Endothelial cell of umbilical vein (primary cell): ENCODE data around the gene PRH1. TPM values are rescaled to one million over a fixed set of nuclear protein-coding genes. Genes with fewer than 3 reads are reported as not detected.

Experiments
- BruUV-seq: library from RNA; stranded (reverse); fragments of 400-500 nt; replicated peaks from 2 replicates; lab custom pipeline; 2021; lab: Mats Ljungman, UMichigan
- CTCF ChIA-PET: fragments of 300-600, 350-600 bp; sonication (Branson Sonifier 250); formaldehyde crosslinking; loops from one replicate; lab custom pipeline; 2021; ENCODE audit warnings: antibody characterized with exemption, inconsistent platforms; lab: Charles Lee
- POLR2A ChIA-PET: fragments of 300-600, 350-600 bp; sonication (Branson Sonifier 250); formaldehyde crosslinking; loops from one replicate; lab custom pipeline; 2021; ENCODE audit warnings: antibody characterized with exemption, inconsistent platforms; lab: Charles Lee
- DNase-seq: peaks from one replicate; pipeline ENCODE4 v3.0.0-alpha.2; 2011; ENCODE audit warnings: low read depth, low spot score
- FAIRE-seq: peaks from 2 replicates; lab custom pipeline; 2011; peaks lifted over from hg19 to GRCh38; lab: Jason Lieb, UNC
- H2AFZ ChIP-seq: 2 replicates; pipeline ENCODE4 v1.6.0; 2012; ENCODE audit warnings: low read depth, low read length, control low read depth, inconsistent platforms
- H3K27ac ChIP-seq: 2 replicates; pipeline ENCODE4 v1.5.1; 2011; ENCODE audit warnings: low read depth, mild to moderate bottlenecking, control low read depth, low read length, moderate library complexity; ENCODE audit not compliant: insufficient read depth
- H3K27me3 ChIP-seq, 2 experiments: 2 replicates each; pipeline versions ENCODE4 v1.6.0 to v1.6.1; 2011; ENCODE audit warnings: low read length in 2 of 2, mixed read lengths in 1 of 2; ENCODE audit not compliant: control insufficient read depth in 2 of 2, insufficient read depth in 2 of 2
- H3K36me3 ChIP-seq, 2 experiments: 2 replicates in 1 of 2; 3 replicates in 1 of 2; pipeline ENCODE4 v1.5.1; 2011; ENCODE audit warnings: low read length in 2 of 2, mild to moderate bottlenecking in 1 of 2, moderate library complexity in 1 of 2; ENCODE audit not compliant: control insufficient read depth in 2 of 2, insufficient read depth in 2 of 2; ENCODE audit errors: extremely low read depth in 1 of 2
- H3K4me1 ChIP-seq: 3 replicates; pipeline ENCODE4 v1.5.1; 2011; ENCODE audit warnings: mild to moderate bottlenecking, low read length; ENCODE audit not compliant: control insufficient read depth, insufficient read depth; ENCODE audit errors: extremely low read depth
- H3K4me2 ChIP-seq: 2 replicates; pipeline ENCODE4 v1.6.1; 2011; ENCODE audit warnings: low read length, control low read depth, mixed read lengths; ENCODE audit not compliant: insufficient read depth
- H3K4me3 ChIP-seq, 3 experiments: fragments of 200-600 bp in 1 of 3; sonication (generic), shearing (Covaris generic) in 1 of 3; replicated peaks in 1 of 3; 2 replicates each; pipeline ENCODE4 v1.5.1; 2011 to 2016; ENCODE audit warnings: control low read depth in 3 of 3, low read length in 3 of 3, mild to moderate bottlenecking in 2 of 3, inconsistent platforms in 1 of 3, low read depth in 1 of 3, moderate library complexity in 1 of 3; ENCODE audit not compliant: insufficient read depth in 1 of 3
- H3K79me2 ChIP-seq: 2 replicates; pipeline ENCODE4 v1.6.0; 2012; ENCODE audit warnings: low read length, inconsistent platforms; ENCODE audit not compliant: control insufficient read depth, insufficient read depth
- H3K9ac ChIP-seq: replicated peaks from 2 replicates; pipeline ENCODE3; 2011; ENCODE audit warnings: low read length, control low read depth; ENCODE audit not compliant: insufficient read depth; ENCODE audit errors: extremely low read depth
- H3K9me1 ChIP-seq: replicated peaks from 3 replicates; pipeline ENCODE4 v1.6.0; 2011; ENCODE audit warnings: mild to moderate bottlenecking, low read length; ENCODE audit not compliant: control insufficient read depth, insufficient read depth; ENCODE audit errors: extremely low read depth
- H3K9me3 ChIP-seq: replicated peaks from 2 replicates; pipeline ENCODE4 v1.5.1; 2012; ENCODE audit warnings: low read length, inconsistent platforms; ENCODE audit not compliant: control insufficient read depth, insufficient read depth
- H4K20me1 ChIP-seq: replicated peaks from 2 replicates; pipeline ENCODE3; 2011; ENCODE audit warnings: mild to moderate bottlenecking, low read length; ENCODE audit not compliant: control insufficient read depth, insufficient read depth; ENCODE audit errors: extremely low read depth
- EZH2 ChIP-seq: IDR thresholded peaks from 2 replicates; pipeline ENCODE4 v1.6.1; 2012; ENCODE audit warnings: borderline replicate concordance, low read depth, mild to moderate bottlenecking, moderate library complexity, low read length, inconsistent platforms; ENCODE audit not compliant: severe bottlenecking
- FOS ChIP-seq: IDR thresholded peaks from 2 replicates; pipeline ENCODE4 v1.6.1; 2011; ENCODE audit warnings: mild to moderate bottlenecking, low read length, moderate library complexity, borderline replicate concordance; ENCODE audit not compliant: insufficient read depth
- GATA2 ChIP-seq: IDR thresholded peaks from 2 replicates; pipeline ENCODE4 v1.7.0; 2011; ENCODE audit warnings: low read depth, mild to moderate bottlenecking, moderate library complexity, mixed read lengths, low read length; ENCODE audit not compliant: insufficient read length, insufficient read depth
- JUN ChIP-seq: IDR thresholded peaks from 2 replicates; pipeline ENCODE4 v1.6.1; 2011; ENCODE audit warnings: borderline replicate concordance, low read depth; ENCODE audit not compliant: insufficient read length, insufficient read depth
- MYC ChIP-seq: IDR thresholded peaks from one replicate; pipeline ENCODE4 v1.6.1; 2011; ENCODE audit warnings: mild to moderate bottlenecking, low read depth, low read length
- POLR2A ChIP-seq: IDR thresholded peaks from 2 replicates; pipeline ENCODE4 v1.6.1; 2012; ENCODE audit warnings: low read depth, mild to moderate bottlenecking, control low read depth, low read length
- POLR2AphosphoS5 ChIP-seq: IDR thresholded peaks from 2 replicates; pipeline ENCODE4 v1.6.1; 2012; ENCODE audit warnings: low read depth, mild to moderate bottlenecking, control low read depth, low read length, moderate library complexity; ENCODE audit not compliant: insufficient read depth
- dilution Hi-C: fragments of 300-500 bp; cut with MboI; formaldehyde crosslinking; loops from one replicate; pipeline ENCODE4 v1.15.0; 2019; ENCODE audit warnings: low sequenced_read_pairs; ENCODE audit not compliant: extremely low pct_ligation_motif_present
- intact Hi-C: fragments of 100-400 bp; cut with micrococcal nuclease; formaldehyde crosslinking; loops from one replicate; pipeline ENCODE4 v1.10.0; 2022
- polyA plus RNA-seq, 4 experiments: library from polyadenylated mRNA; depleted of rRNA in 3 of 4; stranded (reverse) in 3 of 4; unstranded in 1 of 4; fragments of >200 nt; gene quantifications; 2 replicates each; pipeline versions ENCODE4 v1.2.1 to v1.2.3, GENCODE V29; 2011 to 2012; ENCODE audit warnings: missing spikeins in 1 of 4
- total RNA-seq: library from RNA; stranded (reverse); gene quantifications from 2 replicates; pipeline ENCODE4 v1.2.3, GENCODE V29; 2021
- TF ChIP-seq, protein P1 (sequence below), 2 donors: IDR thresholded peaks; 1 replicate in 1 of 2; 2 replicates in 1 of 2; pipeline ENCODE4 v1.5.1; 2011; ENCODE audit warnings: low read length in 2 of 2, mild to moderate bottlenecking in 2 of 2, moderate library complexity in 2 of 2, control low read depth in 1 of 2, inconsistent platforms in 1 of 2, low read depth in 1 of 2; ENCODE audit not compliant: insufficient read depth in 1 of 2; ENCODE audit errors: extremely low read depth in 1 of 2
- TF ChIP-seq, protein P2 (sequence below): IDR thresholded peaks from 2 replicates; pipeline ENCODE4 v1.6.1; 2011; ENCODE audit not compliant: insufficient read depth, insufficient read length

PRH1 gene
- total and polyA plus RNA-seq, 2 donors (not counting 3 experiments of a cell fraction or from before 2014, with no cell fraction given), result 2.3 to 16.2 TPM

DNA sequence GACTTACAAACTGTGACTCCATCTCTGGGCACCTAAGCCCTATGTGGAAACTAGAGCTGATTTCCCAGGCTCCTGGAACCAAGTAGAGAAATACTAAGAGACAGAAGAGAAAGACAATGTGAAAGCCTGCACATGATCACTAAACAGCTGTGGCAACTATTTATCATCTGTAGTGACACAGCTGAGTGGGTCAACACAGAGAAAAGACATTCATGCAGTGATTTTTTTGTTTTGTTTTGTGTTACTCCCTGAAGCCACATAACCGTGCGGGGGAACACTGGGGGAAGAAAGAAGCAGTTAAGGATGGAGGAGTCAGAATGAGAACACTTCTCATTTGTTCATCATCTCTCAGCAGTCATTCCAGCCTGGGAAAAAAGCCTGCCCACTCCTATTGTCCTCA lies 36.3 kb downstream of the PRH1 start:
- Histone ChIP-seq H3K36me3 (no peaks in the 10 kb centered on the region), H2AFZ (no peak overlapping the region), H3K4me3 (no peak overlapping the region), H4K20me1 (no peaks in the 10 kb centered on the region), H3K9me1 (no peaks in the 10 kb centered on the region), H3K27ac (no peak overlapping the region), H3K79me2 (no peaks in the 10 kb centered on the region), H3K4me1 (no peaks in the 10 kb centered on the region), H3K4me2 (no peak overlapping the region), H3K27me3 (no peaks in the 10 kb centered on the region), H3K9me3 (no peaks in the 10 kb centered on the region), H3K9ac (no peak overlapping the region)
- no TSS peak for BruUV-seq
- POLR2A ChIA-PET, result no interaction called here
- CTCF ChIA-PET, result no interaction called here
- FAIRE-seq (no peak), DNase-seq (no peak)
- dilution Hi-C loops, result no loop called here
- TF ChIP-seq FOS, result no peak
- intact Hi-C loops, result no loop called here

DNA sequence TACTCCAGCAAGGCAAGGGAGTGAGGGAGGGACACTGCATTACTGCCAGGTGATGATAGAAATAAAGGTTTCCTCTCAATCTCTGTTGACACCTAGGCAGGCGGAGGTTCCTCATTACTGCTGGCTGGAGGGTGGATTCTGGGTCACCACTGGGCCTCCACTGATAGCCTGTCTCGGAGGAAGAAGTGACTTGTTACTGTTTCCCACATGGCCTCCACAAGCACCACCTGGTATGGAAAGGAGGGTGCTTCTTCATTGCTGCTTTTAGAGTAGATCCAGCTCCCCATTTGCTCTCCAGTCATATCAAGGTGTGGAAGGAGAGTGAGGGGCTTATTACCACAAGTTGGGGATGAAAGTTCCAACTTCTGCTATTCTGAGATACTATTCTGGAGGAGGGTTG lies 41.2 kb downstream of the PRH1 start:
- no peak overlapping the region for H2AFZ ChIP-seq
- no peaks in the 10 kb centered on the region for H3K4me1 ChIP-seq
- TF ChIP-seq, protein P1, sequence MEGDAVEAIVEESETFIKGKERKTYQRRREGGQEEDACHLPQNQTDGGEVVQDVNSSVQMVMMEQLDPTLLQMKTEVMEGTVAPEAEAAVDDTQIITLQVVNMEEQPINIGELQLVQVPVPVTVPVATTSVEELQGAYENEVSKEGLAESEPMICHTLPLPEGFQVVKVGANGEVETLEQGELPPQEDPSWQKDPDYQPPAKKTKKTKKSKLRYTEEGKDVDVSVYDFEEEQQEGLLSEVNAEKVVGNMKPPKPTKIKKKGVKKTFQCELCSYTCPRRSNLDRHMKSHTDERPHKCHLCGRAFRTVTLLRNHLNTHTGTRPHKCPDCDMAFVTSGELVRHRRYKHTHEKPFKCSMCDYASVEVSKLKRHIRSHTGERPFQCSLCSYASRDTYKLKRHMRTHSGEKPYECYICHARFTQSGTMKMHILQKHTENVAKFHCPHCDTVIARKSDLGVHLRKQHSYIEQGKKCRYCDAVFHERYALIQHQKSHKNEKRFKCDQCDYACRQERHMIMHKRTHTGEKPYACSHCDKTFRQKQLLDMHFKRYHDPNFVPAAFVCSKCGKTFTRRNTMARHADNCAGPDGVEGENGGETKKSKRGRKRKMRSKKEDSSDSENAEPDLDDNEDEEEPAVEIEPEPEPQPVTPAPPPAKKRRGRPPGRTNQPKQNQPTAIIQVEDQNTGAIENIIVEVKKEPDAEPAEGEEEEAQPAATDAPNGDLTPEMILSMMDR (IDR thresholded peaks at IDR 0.05; ENCODE audit: extremely low read depth in 1 of 2, insufficient read depth in 1 of 2, low read depth in 1 of 2, low read length in 2 of 2), result no peak
- TF ChIP-seq EZH2, result no peak
- no peak for TF ChIP-seq GATA2
- TF ChIP-seq JUN, result no peak
- TF ChIP-seq FOS, result no peak
- TF ChIP-seq MYC, result no peak
- TF ChIP-seq POLR2A, result no peak
- TF ChIP-seq POLR2AphosphoS5, result no peak
- TF ChIP-seq, protein P2, sequence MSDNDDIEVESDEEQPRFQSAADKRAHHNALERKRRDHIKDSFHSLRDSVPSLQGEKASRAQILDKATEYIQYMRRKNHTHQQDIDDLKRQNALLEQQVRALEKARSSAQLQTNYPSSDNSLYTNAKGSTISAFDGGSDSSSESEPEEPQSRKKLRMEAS, result no peak
- intact Hi-C loops, result no loop called here
- ChIA-PET POLR2A (no interaction called here), CTCF (no interaction called here)
- H3K9me1 ChIP-seq, result no peaks in the 10 kb centered on the region
- FAIRE-seq (no peak), DNase-seq (no peak)
- dilution Hi-C loops, result no loop called here
- H4K20me1 ChIP-seq, result no peaks in the 10 kb centered on the region
- no peaks in the 10 kb centered on the region for H3K36me3 ChIP-seq
- H3K4me3 ChIP-seq, result no peak overlapping the region
- no peaks in the 10 kb centered on the region for H3K79me2 ChIP-seq
- no peaks in the 10 kb centered on the region for H3K27me3 ChIP-seq
- no peaks in the 10 kb centered on the region for H3K9me3 ChIP-seq
- BruUV-seq, result no TSS peak
- H3K9ac ChIP-seq, result no peak overlapping the region
- H3K4me2 ChIP-seq, result no peak overlapping the region
- no peak overlapping the region for H3K27ac ChIP-seq
